ENCODE measurements around the gene BEGAIN.

BEGAIN gene

DNA sequence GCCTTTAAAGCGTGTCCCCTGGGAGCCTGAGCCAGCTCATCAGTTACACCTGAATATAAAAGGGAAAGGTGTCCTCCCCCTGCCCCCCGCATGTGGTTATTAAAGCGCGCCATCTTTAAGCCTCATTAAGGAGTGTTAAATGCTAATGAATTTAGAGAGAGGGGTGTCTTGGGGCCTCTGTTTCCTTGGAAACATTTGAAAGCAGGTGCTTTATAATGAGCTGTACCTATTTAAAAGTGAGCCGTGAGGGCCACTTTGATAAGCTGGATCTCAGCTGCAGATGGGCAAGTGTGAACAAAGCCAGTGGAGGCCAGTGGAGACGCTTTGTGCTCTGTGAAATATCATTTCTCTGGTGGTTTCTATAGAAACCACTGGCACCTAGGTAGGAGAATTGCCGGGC lies 84.0 kb downstream of the BEGAIN start:
- no peak for DNase-seq

GRCh38 chr14:100502622-100503220 lies 84.5 kb downstream of the BEGAIN start:
- DNase-seq = no peak

DNA sequence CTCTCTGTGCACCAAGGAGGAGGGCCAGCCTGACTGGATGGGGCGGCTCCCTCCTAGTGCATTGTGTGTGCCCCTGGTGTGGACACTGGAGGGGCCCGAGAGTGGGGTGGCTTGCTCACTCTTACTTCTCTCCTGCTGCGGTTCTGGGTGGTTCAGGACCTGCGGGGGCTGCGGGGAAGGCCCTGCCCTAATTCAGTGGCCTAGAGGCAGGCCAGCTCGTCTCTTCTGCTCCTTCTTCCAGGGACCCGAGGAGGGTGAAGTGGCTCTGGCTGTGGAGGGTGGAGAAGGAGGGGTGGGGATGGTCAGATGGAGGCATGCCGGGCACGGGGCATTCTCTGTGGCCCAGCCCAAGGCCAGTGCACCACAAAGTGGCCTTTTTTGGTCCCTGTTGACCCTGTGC lies 87.1 kb downstream of the BEGAIN start:
- DNase-seq = no peak

- DNase-seq = no peak
Measured at GRCh38 chr14:100498068-100498467, 89.1 kb downstream of the BEGAIN start.

- no peak for DNase-seq
Measured at GRCh38 chr14:100495917-100496316, 91.3 kb downstream of the BEGAIN start.

- no peak for DNase-seq
Measured at GRCh38 chr14:100494645-100495044, 92.6 kb downstream of the BEGAIN start.

GRCh38 chr14:100490252-100490651 lies 97.0 kb downstream of the BEGAIN start:
- no peak for DNase-seq

DNA sequence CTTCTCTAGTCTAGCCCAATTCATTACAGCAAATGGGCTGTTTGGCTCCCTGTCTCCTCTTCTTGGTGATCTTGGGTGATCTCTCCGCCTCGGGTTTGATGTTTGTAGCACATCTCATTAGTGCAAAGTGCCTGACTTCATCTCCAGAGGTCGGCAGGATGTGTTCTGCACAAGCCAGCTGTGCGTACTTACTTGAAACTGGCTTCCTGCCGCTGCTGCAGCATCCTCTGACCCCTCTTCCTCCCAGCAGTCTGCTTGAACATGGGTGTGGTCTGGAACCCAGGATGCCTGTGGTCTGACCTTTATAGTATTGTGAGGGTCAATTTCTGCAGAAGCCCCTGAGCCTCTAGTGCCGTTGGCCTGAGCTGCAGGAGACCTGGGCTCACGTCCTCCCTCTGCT lies 99.2 kb downstream of the BEGAIN start:
- no peak for DNase-seq

DNA sequence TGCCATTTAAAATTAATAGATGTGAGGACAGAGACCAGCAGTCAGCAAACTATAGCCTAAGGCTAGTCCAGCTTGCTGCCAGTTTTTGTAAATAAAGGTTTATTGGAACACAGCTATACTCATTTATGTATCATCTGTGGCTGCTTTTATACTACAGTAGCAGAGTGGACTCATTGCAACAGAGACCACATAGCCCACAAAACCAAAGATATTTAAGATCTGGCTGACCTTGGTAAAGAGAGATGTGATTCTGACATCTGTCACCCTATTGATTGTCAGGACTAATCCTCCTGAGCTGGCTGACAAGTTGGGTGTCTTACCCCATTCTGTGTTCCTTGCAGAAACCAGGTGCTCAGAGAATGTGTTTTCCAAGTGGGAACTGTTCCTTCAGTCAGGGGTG lies 99.9 kb downstream of the BEGAIN start:
- no peak for DNase-seq
